ENCODE measurements around the gene CAMK1D. TPM values are rescaled to one million over a fixed set of nuclear protein-coding genes. Genes with fewer than 3 reads are reported as not detected.

CAMK1D gene
- total RNA-seq, 1 experiment from 2014 or later = 6.0 TPM

GRCh38 chr10:12792889-12793556, 443.7 kb downstream of the CAMK1D start:
- no peak for DNase-seq
- Histone ChIP-seq H3K4me2 (no peak overlapping the region), H3F3A (ENCODE audit: insufficient read depth, low read depth) (no peaks in the 10 kb centered on the region), H3K27ac (no peak overlapping the region), H2AFZ (no peak overlapping the region), H3K79me2 (ENCODE audit: low read depth) (no peaks in the 10 kb centered on the region), H3K4me3 (no peak overlapping the region), H3K27me3 (ENCODE audit: insufficient read depth, low read depth) (no peaks in the 10 kb centered on the region), H3K4me1 (replicated peaks; ENCODE audit: insufficient read depth) (no peaks in the 10 kb centered on the region), H4K20me1 (ENCODE audit: insufficient read depth) (no peaks in the 10 kb centered on the region), H3K9me3 (ENCODE audit: insufficient read depth, low read depth) (no peaks in the 10 kb centered on the region), H3K9me2 (ENCODE audit: insufficient read depth) (no peaks in the 10 kb centered on the region), H3K36me3 (ENCODE audit: low read depth) (no peaks in the 10 kb centered on the region)
- ChIA-PET POLR2A (ENCODE audit: unreplicated experiment) (no interaction called here), CTCF (no interaction called here)
- TF ChIP-seq, protein P1, sequence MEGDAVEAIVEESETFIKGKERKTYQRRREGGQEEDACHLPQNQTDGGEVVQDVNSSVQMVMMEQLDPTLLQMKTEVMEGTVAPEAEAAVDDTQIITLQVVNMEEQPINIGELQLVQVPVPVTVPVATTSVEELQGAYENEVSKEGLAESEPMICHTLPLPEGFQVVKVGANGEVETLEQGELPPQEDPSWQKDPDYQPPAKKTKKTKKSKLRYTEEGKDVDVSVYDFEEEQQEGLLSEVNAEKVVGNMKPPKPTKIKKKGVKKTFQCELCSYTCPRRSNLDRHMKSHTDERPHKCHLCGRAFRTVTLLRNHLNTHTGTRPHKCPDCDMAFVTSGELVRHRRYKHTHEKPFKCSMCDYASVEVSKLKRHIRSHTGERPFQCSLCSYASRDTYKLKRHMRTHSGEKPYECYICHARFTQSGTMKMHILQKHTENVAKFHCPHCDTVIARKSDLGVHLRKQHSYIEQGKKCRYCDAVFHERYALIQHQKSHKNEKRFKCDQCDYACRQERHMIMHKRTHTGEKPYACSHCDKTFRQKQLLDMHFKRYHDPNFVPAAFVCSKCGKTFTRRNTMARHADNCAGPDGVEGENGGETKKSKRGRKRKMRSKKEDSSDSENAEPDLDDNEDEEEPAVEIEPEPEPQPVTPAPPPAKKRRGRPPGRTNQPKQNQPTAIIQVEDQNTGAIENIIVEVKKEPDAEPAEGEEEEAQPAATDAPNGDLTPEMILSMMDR (conservative IDR thresholded peaks at IDR 0.05) = no peak
- no peak for TF ChIP-seq EZH2 (IDR thresholded peaks at IDR 0.05; ENCODE audit: low read depth)
- BruUV-seq (replicated peaks) = no TSS peak
- intact Hi-C loops (cut with micrococcal nuclease; ENCODE audit: unreplicated experiment) = no loop called here

DNA sequence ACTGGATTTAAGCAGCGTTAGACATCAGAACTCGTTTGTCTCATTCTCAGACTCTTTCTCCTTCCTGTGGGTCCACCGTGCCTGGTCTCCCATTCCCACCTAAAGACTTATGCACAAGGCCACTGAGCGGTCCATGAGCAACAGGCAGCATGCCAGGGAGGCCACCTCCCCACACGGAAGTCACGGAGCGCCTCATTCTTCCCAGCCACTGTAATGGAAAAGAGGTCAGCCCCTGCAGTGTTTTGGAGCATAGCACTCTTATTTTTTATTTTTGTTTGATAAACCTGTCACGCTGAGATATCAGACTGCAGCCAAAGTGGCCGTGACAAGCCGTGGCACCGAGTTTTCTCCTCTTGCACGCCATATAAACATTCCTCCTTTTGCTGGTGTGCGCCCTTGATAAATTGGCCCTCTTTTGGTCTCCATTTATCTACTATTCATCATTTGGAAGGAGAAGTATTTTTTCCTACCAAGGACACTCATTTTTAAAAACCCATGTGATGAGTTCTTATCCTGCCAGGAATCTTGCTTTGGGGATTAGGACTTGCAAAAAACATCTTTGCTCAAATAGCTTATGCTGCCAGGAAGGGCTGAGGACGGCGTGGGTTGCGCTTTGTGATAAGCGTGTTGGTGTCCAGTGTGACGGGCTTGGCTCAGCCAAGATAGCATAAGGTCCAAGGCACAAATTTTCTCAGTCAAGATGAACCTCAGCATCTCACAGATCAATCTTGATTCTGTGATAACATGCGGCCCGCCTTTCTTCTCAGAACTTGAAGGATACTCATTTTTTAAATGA, 446.2 kb downstream of the CAMK1D start:
- Histone ChIP-seq H2AFZ (no peak overlapping the region), H3K27me3 (ENCODE audit: insufficient read depth, low read depth) (no peaks in the 10 kb centered on the region), H3K4me1 (replicated peaks; ENCODE audit: insufficient read depth) (no peaks in the 10 kb centered on the region), H3K36me3 (ENCODE audit: low read depth) (no peaks in the 10 kb centered on the region), H3K79me2 (ENCODE audit: low read depth) (no peaks in the 10 kb centered on the region), H3K4me3 (no peak overlapping the region), H3K9me3 (ENCODE audit: insufficient read depth, low read depth) (no peaks in the 10 kb centered on the region), H3K4me2 (no peak overlapping the region), H4K20me1 (ENCODE audit: insufficient read depth) (no peaks in the 10 kb centered on the region), H3F3A (ENCODE audit: insufficient read depth, low read depth) (no peaks in the 10 kb centered on the region), H3K9me2 (ENCODE audit: insufficient read depth) (no peaks in the 10 kb centered on the region), H3K27ac (no peak overlapping the region)
- POLR2A ChIA-PET (ENCODE audit: unreplicated experiment) = interaction anchor here (0.6 kb wide), 1 partner anchor 19 kb away, joined by 3 read pairs; no protein-coding TSS in a partner anchor
- BruUV-seq (replicated peaks) = no TSS peak
- intact Hi-C loops (cut with micrococcal nuclease; ENCODE audit: unreplicated experiment) = no loop called here
- TF ChIP-seq, protein P1 (conservative IDR thresholded peaks at IDR 0.05) = no peak
- no peak for TF ChIP-seq EZH2 (IDR thresholded peaks at IDR 0.05; ENCODE audit: low read depth)
- CTCF ChIA-PET = no interaction called here
- no peak for DNase-seq

GRCh38 chr10:12796401-12797160, 447.2 kb downstream of the CAMK1D start:
- CTCF ChIA-PET = no interaction called here
- no peak for DNase-seq
- TF ChIP-seq, protein P1 (conservative IDR thresholded peaks at IDR 0.05) = no peak
- no peak for TF ChIP-seq EZH2 (IDR thresholded peaks at IDR 0.05; ENCODE audit: low read depth)
- POLR2A ChIA-PET (ENCODE audit: unreplicated experiment) = no interaction called here
- no peak overlapping the region for H3K27ac ChIP-seq
- no peaks in the 10 kb centered on the region for H3K36me3 ChIP-seq (ENCODE audit: low read depth)
- H3K4me2 ChIP-seq = no peak overlapping the region
- no peaks in the 10 kb centered on the region for H4K20me1 ChIP-seq (ENCODE audit: insufficient read depth)
- H3K9me3 ChIP-seq (ENCODE audit: insufficient read depth, low read depth) = no peaks in the 10 kb centered on the region
- H2AFZ ChIP-seq = no peak overlapping the region
- H3K4me1 ChIP-seq (replicated peaks; ENCODE audit: insufficient read depth) = no peaks in the 10 kb centered on the region
- H3K79me2 ChIP-seq (ENCODE audit: low read depth) = no peaks in the 10 kb centered on the region
- no peaks in the 10 kb centered on the region for H3F3A ChIP-seq (ENCODE audit: insufficient read depth, low read depth)
- intact Hi-C loops (cut with micrococcal nuclease; ENCODE audit: unreplicated experiment) = no loop called here
- no TSS peak for BruUV-seq (replicated peaks)
- H3K9me2 ChIP-seq (ENCODE audit: insufficient read depth) = no peaks in the 10 kb centered on the region
- no peak overlapping the region for H3K4me3 ChIP-seq
- H3K27me3 ChIP-seq (ENCODE audit: insufficient read depth, low read depth) = no peaks in the 10 kb centered on the region

Measured in PC-9 (cell line).